ENCODE results near the gene GTF3C4.

GTF3C4 gene

GRCh38 chr9:132632413-132633129 lies 37.7 kb upstream of the GTF3C4 start:
- no peaks in the 10 kb centered on the region; the same call in 1 of the 2 replicates for H3K4me1 ChIP-seq (ENCODE audit: control insufficient read depth, insufficient read depth, low read length)
- no peak overlapping the region for H3K27ac ChIP-seq (ENCODE audit: low read depth, low read length)
- peaks cover 53% of the 10 kb centered on the region for H3K36me3 ChIP-seq (ENCODE audit: control insufficient read depth, insufficient read depth, low read length)
- no peaks in the 10 kb centered on the region for H3K27me3 ChIP-seq (ENCODE audit: control insufficient read depth, insufficient read depth, low read length)
- H3K9me3 ChIP-seq (ENCODE audit: control insufficient read depth, insufficient read depth, low read length), result no peaks in the 10 kb centered on the region
- H3K4me3 ChIP-seq (ENCODE audit: low read depth, low read length), result no peak overlapping the region
- H3K9ac ChIP-seq (ENCODE audit: low read depth, low read length), result no peak overlapping the region

GRCh38 chr9:132634327-132634726 lies 35.9 kb upstream of the GTF3C4 start:
- no peaks in the 10 kb centered on the region for H3K9me3 ChIP-seq (ENCODE audit: control insufficient read depth, insufficient read depth, low read length)
- no peak overlapping the region for H3K9ac ChIP-seq (ENCODE audit: low read depth, low read length)
- H3K27me3 ChIP-seq (ENCODE audit: control insufficient read depth, insufficient read depth, low read length), result no peaks in the 10 kb centered on the region
- H3K36me3 ChIP-seq (ENCODE audit: control insufficient read depth, insufficient read depth, low read length), result peaks cover 60% of the 10 kb centered on the region
- no peaks in the 10 kb centered on the region for H3K4me1 ChIP-seq (ENCODE audit: control insufficient read depth, insufficient read depth, low read length)
- no peak overlapping the region for H3K4me3 ChIP-seq (ENCODE audit: low read depth, low read length)
- H3K27ac ChIP-seq (ENCODE audit: low read depth, low read length), result no peak overlapping the region

GRCh38 chr9:132637351-132637750 lies 32.9 kb upstream of the GTF3C4 start:
- no peaks in the 10 kb centered on the region for H3K27me3 ChIP-seq (ENCODE audit: control insufficient read depth, insufficient read depth, low read length)
- no peak overlapping the region for H3K4me3 ChIP-seq (ENCODE audit: low read depth, low read length)
- H3K36me3 ChIP-seq (ENCODE audit: control insufficient read depth, insufficient read depth, low read length), result peaks cover 62% of the 10 kb centered on the region
- H3K9ac ChIP-seq (ENCODE audit: low read depth, low read length), result no peak overlapping the region
- no peaks in the 10 kb centered on the region for H3K9me3 ChIP-seq (ENCODE audit: control insufficient read depth, insufficient read depth, low read length)
- no peaks in the 10 kb centered on the region for H3K4me1 ChIP-seq (ENCODE audit: control insufficient read depth, insufficient read depth, low read length)
- no peak overlapping the region for H3K27ac ChIP-seq (ENCODE audit: low read depth, low read length)

GRCh38 chr9:132637801-132638200 lies 32.5 kb upstream of the GTF3C4 start:
- H3K4me1 ChIP-seq (ENCODE audit: control insufficient read depth, insufficient read depth, low read length), result no peaks in the 10 kb centered on the region
- H3K9me3 ChIP-seq (ENCODE audit: control insufficient read depth, insufficient read depth, low read length), result no peaks in the 10 kb centered on the region
- no peak overlapping the region for H3K27ac ChIP-seq (ENCODE audit: low read depth, low read length)
- no peak overlapping the region for H3K9ac ChIP-seq (ENCODE audit: low read depth, low read length)
- H3K27me3 ChIP-seq (ENCODE audit: control insufficient read depth, insufficient read depth, low read length), result no peaks in the 10 kb centered on the region
- H3K4me3 ChIP-seq (ENCODE audit: low read depth, low read length), result no peak overlapping the region
- H3K36me3 ChIP-seq (ENCODE audit: control insufficient read depth, insufficient read depth, low read length), result peaks cover 66% of the 10 kb centered on the region

GRCh38 chr9:132638240-132638639 lies 32.0 kb upstream of the GTF3C4 start:
- H3K9ac ChIP-seq (ENCODE audit: low read depth, low read length), result no peak overlapping the region
- no peaks in the 10 kb centered on the region for H3K4me1 ChIP-seq (ENCODE audit: control insufficient read depth, insufficient read depth, low read length)
- no peak overlapping the region for H3K27ac ChIP-seq (ENCODE audit: low read depth, low read length)
- no peaks in the 10 kb centered on the region for H3K27me3 ChIP-seq (ENCODE audit: control insufficient read depth, insufficient read depth, low read length)
- H3K4me3 ChIP-seq (ENCODE audit: low read depth, low read length), result no peak overlapping the region
- no peaks in the 10 kb centered on the region for H3K9me3 ChIP-seq (ENCODE audit: control insufficient read depth, insufficient read depth, low read length)
- peaks cover 70% of the 10 kb centered on the region for H3K36me3 ChIP-seq (ENCODE audit: control insufficient read depth, insufficient read depth, low read length)

GRCh38 chr9:132639322-132639721 lies 30.9 kb upstream of the GTF3C4 start:
- Histone ChIP-seq H3K4me1 (ENCODE audit: control insufficient read depth, insufficient read depth, low read length) (no peaks in the 10 kb centered on the region), H3K9me3 (ENCODE audit: control insufficient read depth, insufficient read depth, low read length) (no peaks in the 10 kb centered on the region), H3K27me3 (ENCODE audit: control insufficient read depth, insufficient read depth, low read length) (no peaks in the 10 kb centered on the region), H3K4me3 (ENCODE audit: low read depth, low read length) (no peak overlapping the region), H3K36me3 (ENCODE audit: control insufficient read depth, insufficient read depth, low read length) (peaks cover 81% of the 10 kb centered on the region), H3K9ac (ENCODE audit: low read depth, low read length) (no peak overlapping the region), H3K27ac (ENCODE audit: low read depth, low read length) (no peak overlapping the region)

- Histone ChIP-seq H3K4me1 (ENCODE audit: control insufficient read depth, insufficient read depth, low read length) (no peaks in the 10 kb centered on the region), H3K9ac (ENCODE audit: low read depth, low read length) (no peak overlapping the region), H3K9me3 (ENCODE audit: control insufficient read depth, insufficient read depth, low read length) (no peaks in the 10 kb centered on the region), H3K27ac (ENCODE audit: low read depth, low read length) (no peak overlapping the region), H3K27me3 (ENCODE audit: control insufficient read depth, insufficient read depth, low read length) (no peaks in the 10 kb centered on the region), H3K4me3 (ENCODE audit: low read depth, low read length) (no peak overlapping the region), H3K36me3 (ENCODE audit: control insufficient read depth, insufficient read depth, low read length) (peaks cover 92% of the 10 kb centered on the region)
These were observed 29.0 kb upstream of the GTF3C4 start for GRCh38 chr9:132641216-132641615.

GRCh38 chr9:132644251-132644650 lies 26.0 kb upstream of the GTF3C4 start:
- no peaks in the 10 kb centered on the region for H3K27me3 ChIP-seq (ENCODE audit: control insufficient read depth, insufficient read depth, low read length)
- peaks cover 93% of the 10 kb centered on the region for H3K36me3 ChIP-seq (ENCODE audit: control insufficient read depth, insufficient read depth, low read length)
- H3K4me1 ChIP-seq (ENCODE audit: control insufficient read depth, insufficient read depth, low read length), result no peaks in the 10 kb centered on the region
- no peaks in the 10 kb centered on the region for H3K9me3 ChIP-seq (ENCODE audit: control insufficient read depth, insufficient read depth, low read length)
- no peak overlapping the region for H3K27ac ChIP-seq (ENCODE audit: low read depth, low read length)
- no peak overlapping the region for H3K4me3 ChIP-seq (ENCODE audit: low read depth, low read length)
- H3K9ac ChIP-seq (ENCODE audit: low read depth, low read length), result no peak overlapping the region

- H3K4me1 ChIP-seq (ENCODE audit: control insufficient read depth, insufficient read depth, low read length), result no peaks in the 10 kb centered on the region
- H3K4me3 ChIP-seq (ENCODE audit: low read depth, low read length), result no peak overlapping the region
- H3K36me3 ChIP-seq (ENCODE audit: control insufficient read depth, insufficient read depth, low read length), result peaks cover 93% of the 10 kb centered on the region
- H3K27me3 ChIP-seq (ENCODE audit: control insufficient read depth, insufficient read depth, low read length), result no peaks in the 10 kb centered on the region
- no peak overlapping the region for H3K27ac ChIP-seq (ENCODE audit: low read depth, low read length)
- H3K9ac ChIP-seq (ENCODE audit: low read depth, low read length), result no peak overlapping the region
- H3K9me3 ChIP-seq (ENCODE audit: control insufficient read depth, insufficient read depth, low read length), result no peaks in the 10 kb centered on the region
These were observed 25.0 kb upstream of the GTF3C4 start for GRCh38 chr9:132645306-132645705.

- Histone ChIP-seq H3K27ac (ENCODE audit: low read depth, low read length) (no peak overlapping the region), H3K36me3 (ENCODE audit: control insufficient read depth, insufficient read depth, low read length) (peaks cover 93% of the 10 kb centered on the region), H3K9ac (ENCODE audit: low read depth, low read length) (no peak overlapping the region), H3K9me3 (ENCODE audit: control insufficient read depth, insufficient read depth, low read length) (no peaks in the 10 kb centered on the region), H3K4me3 (ENCODE audit: low read depth, low read length) (no peak overlapping the region), H3K27me3 (ENCODE audit: control insufficient read depth, insufficient read depth, low read length) (no peaks in the 10 kb centered on the region), H3K4me1 (ENCODE audit: control insufficient read depth, insufficient read depth, low read length) (no peaks in the 10 kb centered on the region)
These were observed 24.6 kb upstream of the GTF3C4 start for GRCh38 chr9:132645711-132646110.

- Histone ChIP-seq H3K27ac (ENCODE audit: low read depth, low read length) (no peak overlapping the region), H3K4me1 (ENCODE audit: control insufficient read depth, insufficient read depth, low read length) (no peaks in the 10 kb centered on the region), H3K27me3 (ENCODE audit: control insufficient read depth, insufficient read depth, low read length) (no peaks in the 10 kb centered on the region), H3K9ac (ENCODE audit: low read depth, low read length) (no peak overlapping the region), H3K9me3 (ENCODE audit: control insufficient read depth, insufficient read depth, low read length) (no peaks in the 10 kb centered on the region), H3K4me3 (ENCODE audit: low read depth, low read length) (no peak overlapping the region), H3K36me3 (ENCODE audit: control insufficient read depth, insufficient read depth, low read length) (peaks cover 93% of the 10 kb centered on the region)
These were observed 23.5 kb upstream of the GTF3C4 start for GRCh38 chr9:132646726-132647125.

All from HUES48 (cell line).